GM12864 (cell line): ENCODE measurements around the gene VANGL2.

Experiments used
- DNase-seq: peaks from one replicate; pipeline ENCODE4 v3.0.0-alpha.2; 2011; ENCODE audit warnings: low read depth
- H3K4me3 ChIP-seq: 2 replicates; pipeline ENCODE4 v1.5.1; 2011; ENCODE audit warnings: mild to moderate bottlenecking, low read depth, low read length, control low read depth
- CTCF ChIP-seq: IDR thresholded peaks from 2 replicates; pipeline ENCODE4 v1.5.1; 2011; ENCODE audit warnings: low read depth, mild to moderate bottlenecking, moderate library complexity, low read length, control low read depth, inconsistent platforms; ENCODE audit errors: missing control alignments

The VANGL2 gene

GRCh38 chr1:160411271-160412027 lies 11.1 kb downstream of the VANGL2 start:
- no peak for TF ChIP-seq CTCF

GRCh38 chr1:160412028-160412362 lies 11.6 kb downstream of the VANGL2 start:
- DNase-seq, result no peak
- no peak overlapping the region for H3K4me3 ChIP-seq
- TF ChIP-seq CTCF, result no peak

More at GRCh38 chr1:160411271-160412027, 11.1 kb downstream of the VANGL2 start:
- no peak overlapping the region for H3K4me3 ChIP-seq
- no peak for DNase-seq

- no peak overlapping the region for H3K4me3 ChIP-seq
- TF ChIP-seq CTCF, result no peak
- no peak for DNase-seq
Measured at GRCh38 chr1:160413716-160414115, 13.4 kb downstream of the VANGL2 start.

- TF ChIP-seq CTCF, result no peak
- no peak for DNase-seq
Measured at GRCh38 chr1:160414881-160415280, 14.5 kb downstream of the VANGL2 start.

GRCh38 chr1:160415696-160416290 lies 15.4 kb downstream of the VANGL2 start:
- no peak for TF ChIP-seq CTCF

More at GRCh38 chr1:160414881-160415280, 14.5 kb downstream of the VANGL2 start:
- no peak overlapping the region for H3K4me3 ChIP-seq

GRCh38 chr1:160416369-160416768 lies 16.0 kb downstream of the VANGL2 start:
- no peak for DNase-seq
- peak; percentile 35 for TF ChIP-seq CTCF
- H3K4me3 ChIP-seq, result no peak overlapping the region

More at GRCh38 chr1:160415696-160416290, 15.4 kb downstream of the VANGL2 start:
- DNase-seq, result no peak
- no peak overlapping the region for H3K4me3 ChIP-seq
